Measurements from ENCODE around the gene SMIM17. TPM values are rescaled to one million over a fixed set of nuclear protein-coding genes. Genes with fewer than 3 reads are reported as not detected.

Gene SMIM17
- total and polyA plus RNA-seq, 2 of the 13 experiments (the other 11 are each of a cell fraction or from before 2014, with no cell fraction given): 0.21 to 0.53 TPM

- Histone ChIP-seq H3K27me3 (ENCODE audit: control insufficient read depth in 1 of 2, insufficient read depth in 2 of 2, low read length in 2 of 2) (no peaks in the 10 kb centered on the region), H4K20me1 (ENCODE audit: insufficient read depth, low read length) (no peaks in the 10 kb centered on the region), H3K27ac (ENCODE audit: extremely low read length, insufficient read depth, low read length) (no peak overlapping the region), H3K9me3 (ENCODE audit: low read length) (peaks cover 49% of the 10 kb centered on the region), H3K9ac (ENCODE audit: insufficient read depth, low read depth, low read length) (no peak overlapping the region), H3K4me3 (replicated peaks in 1 of 3; ENCODE audit: insufficient read depth in 1 of 3, low read depth in 2 of 3, low read length in 3 of 3) (no peak overlapping the region), H3K4me1 (ENCODE audit: insufficient read depth, low read length) (no peaks in the 10 kb centered on the region), H3K36me3 (replicated peaks in 1 of 2; ENCODE audit: control insufficient read depth in 1 of 2, insufficient read depth in 2 of 2, low read length in 2 of 2) (peaks cover 2 to 6% of the 10 kb centered on the region in 2 experiments; a peak in 3 of 5 replicates), H2AFZ (ENCODE audit: low read length) (no peak overlapping the region), H3K4me2 (ENCODE audit: low read depth, low read length) (no peak overlapping the region), H3K79me2 (ENCODE audit: insufficient read depth, low read length) (no peaks in the 10 kb centered on the region)
- intact Hi-C loops (cut with micrococcal nuclease; ENCODE audit: unreplicated experiment): no loop called here
- ChIA-PET POLR2A (no interaction called here), CTCF (ENCODE audit: low intra/inter-chr PET ratio, low total read pairs) (no interaction called here)
- in situ Hi-C loops (cut with HindIII; ENCODE audit: extremely low pct_ligation_motif_present, low pct_unique_long_range_greater_than_20kb): no loop called here
- ATAC-seq: no peak
- WGBS (ENCODE audit: low lambda C conversion rate): 76% methylated on average over 6 of the region's 6 CpGs
- TF ChIP-seq RARG (CRISPR knock-in tag; IDR thresholded peaks at IDR 0.05; ENCODE audit: low read depth) (no peak), ZNF615 (CRISPR knock-in tag; IDR thresholded peaks at IDR 0.05; ENCODE audit: borderline replicate concordance) (no peak), JUNB (CRISPR knock-in tag; IDR thresholded peaks at IDR 0.05; ENCODE audit: borderline replicate concordance) (no peak), KIAA2018 (CRISPR knock-in tag; IDR thresholded peaks at IDR 0.05; ENCODE audit: borderline replicate concordance) (no peak), ZSCAN9 (CRISPR knock-in tag; IDR thresholded peaks at IDR 0.05; ENCODE audit: borderline replicate concordance) (no peak)
- FAIRE-seq: no peak
- DNase-seq (ENCODE audit: low spot score): no peak
- no TSS peak for BruUV-seq (replicated peaks)
Measured at GRCh38 chr19:56603829-56604228, 39.1 kb upstream of the SMIM17 start.

All from HepG2 (cell line).